OCI-LY1 (cell line): ENCODE results near the gene BMERB1.

Source experiments
- H2AFZ ChIP-seq: fragments of 200-600 bp; sonication (generic), shearing (Covaris generic); 2 replicates; pipeline ENCODE4 v1.6.0; 2014; ENCODE audit warnings: antibody characterized with exemption, mild to moderate bottlenecking, low read length
- H3F3A ChIP-seq: fragments of 200-600 bp; sonication (generic), shearing (Covaris generic); 2 replicates; pipeline ENCODE4 v1.6.0; 2014; ENCODE audit warnings: mild to moderate bottlenecking, antibody characterized with exemption, low read length, moderate library complexity; ENCODE audit not compliant: insufficient read depth
- H3K27ac ChIP-seq: fragments of 200-600 bp; sonication (generic); 2 replicates; pipeline ENCODE4 v1.5.1; 2014; ENCODE audit warnings: low read length, mixed run types, mild to moderate bottlenecking, low read depth; ENCODE audit not compliant: poor library complexity, severe bottlenecking
- H3K27me3 ChIP-seq: fragments of 200-600 bp; sonication (generic); 2 replicates; pipeline ENCODE4 v1.6.0; 2014; ENCODE audit warnings: antibody characterized with exemption, mild to moderate bottlenecking, low read length, moderate library complexity; ENCODE audit not compliant: insufficient read depth
- H3K36me3 ChIP-seq: fragments of 200-600 bp; sonication (generic); 2 replicates; pipeline ENCODE4 v1.6.1; 2014; ENCODE audit warnings: mild to moderate bottlenecking, antibody characterized with exemption, low read length, moderate library complexity, mixed read lengths; ENCODE audit not compliant: insufficient read depth
- H3K4me1 ChIP-seq: fragments of 200-600 bp; sonication (generic); 2 replicates; pipeline ENCODE4 v1.5.1; 2014; ENCODE audit warnings: mild to moderate bottlenecking, low read length, moderate library complexity; ENCODE audit not compliant: insufficient read depth, severe bottlenecking
- H3K4me2 ChIP-seq: fragments of 200-600 bp; sonication (generic), shearing (Covaris generic); 2 replicates; pipeline ENCODE4 v1.6.1; 2014; ENCODE audit warnings: low read length
- H3K4me3 ChIP-seq: fragments of 200-600 bp; sonication (generic); 2 replicates; pipeline ENCODE4 v1.5.1; 2014; ENCODE audit warnings: low read length, low read depth, mild to moderate bottlenecking, mixed read lengths; ENCODE audit not compliant: poor library complexity, severe bottlenecking
- H3K79me2 ChIP-seq: fragments of 200-600 bp; shearing (Covaris generic); 2 replicates; pipeline ENCODE4 v1.6.1; 2016; ENCODE audit warnings: mixed run types, low read length, mixed read lengths; ENCODE audit not compliant: insufficient read depth
- H3K9ac ChIP-seq: fragments of 200-600 bp; sonication (generic), shearing (Covaris generic); 2 replicates; pipeline ENCODE4 v1.6.1; 2014; ENCODE audit warnings: mild to moderate bottlenecking, low read length, mixed read lengths
- H3K9me2 ChIP-seq: fragments of 200-600 bp; sonication (generic), shearing (Covaris generic); 2 replicates; pipeline ENCODE4 v1.6.1; 2014; ENCODE audit warnings: low read depth, mild to moderate bottlenecking, low read length, mixed read lengths
- H3K9me3 ChIP-seq: fragments of 200-600 bp; shearing (Covaris generic); 2 replicates; pipeline ENCODE4 v1.6.1; 2014; ENCODE audit warnings: low read length, mixed read lengths
- H4K20me1 ChIP-seq: fragments of 200-600 bp; sonication (generic), shearing (Covaris generic); 2 replicates; pipeline ENCODE4 v1.6.0; 2016; ENCODE audit warnings: mild to moderate bottlenecking, low read length; ENCODE audit not compliant: insufficient read depth
- EZH2 ChIP-seq: fragments of 200-600 bp; sonication (generic), shearing (Covaris generic); IDR thresholded peaks from 2 replicates; pipeline ENCODE4 v1.8.0; 2017; ENCODE audit warnings: borderline replicate concordance, mixed run types, mild to moderate bottlenecking, antibody characterized with exemption, low read length, moderate library complexity, mixed read lengths
- TF ChIP-seq, protein P1 (sequence below): fragments of 200-600 bp; sonication (generic), shearing (Covaris generic); IDR thresholded peaks from 2 replicates; pipeline ENCODE4 v1.5.1; 2017; ENCODE audit warnings: mild to moderate bottlenecking, antibody characterized with exemption, low read length, moderate library complexity, mixed read lengths

The BMERB1 gene

DNA sequence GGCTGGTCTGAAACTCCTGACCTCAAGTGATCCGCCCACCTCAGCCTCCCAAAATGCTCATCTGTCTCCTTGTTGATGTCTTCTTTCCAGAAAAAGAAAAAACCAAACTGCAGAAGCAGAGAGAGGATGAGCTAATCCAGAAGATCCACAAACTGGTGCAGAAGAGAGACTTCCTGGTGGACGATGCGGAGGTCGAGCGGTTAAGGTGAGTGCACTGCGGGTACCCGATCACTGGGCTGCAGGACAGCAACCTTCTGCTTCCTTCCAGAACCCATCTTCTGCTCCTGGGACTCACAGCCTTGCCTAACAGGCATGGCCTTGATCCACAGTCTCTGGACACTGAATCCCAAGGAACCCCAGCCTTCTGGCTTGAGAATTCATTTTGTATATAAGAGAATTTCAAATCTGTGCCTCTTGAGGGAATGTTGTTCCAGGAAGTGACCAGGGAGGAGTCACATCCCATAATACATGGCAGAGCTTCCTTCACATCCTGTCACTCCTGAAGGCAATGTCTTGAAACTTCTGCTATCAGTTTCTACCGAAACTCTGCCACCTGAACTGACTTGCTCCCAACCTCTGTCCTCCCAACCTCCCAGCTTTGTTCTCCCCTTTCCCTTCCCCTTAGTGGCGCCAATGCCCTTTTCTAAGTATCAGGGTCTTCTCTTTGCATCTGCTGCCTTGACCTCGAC, 146.9 kb downstream of the BMERB1 start:
- Histone ChIP-seq H3K27me3 (no peaks in the 10 kb centered on the region; the same call in 1 of the 2 replicates), H3K79me2 (no peaks in the 10 kb centered on the region), H3F3A (no peaks in the 10 kb centered on the region), H3K4me3 (no peak overlapping the region), H3K9me3 (peaks cover 5% of the 10 kb centered on the region; the same call in 1 of the 2 replicates), H4K20me1 (no peaks in the 10 kb centered on the region), H3K27ac (no peak overlapping the region), H3K4me1 (no peaks in the 10 kb centered on the region), H3K36me3 (no peaks in the 10 kb centered on the region; the same call in 1 of the 2 replicates), H3K9me2 (no peaks in the 10 kb centered on the region), H3K9ac (no peak overlapping the region), H2AFZ (no peak overlapping the region), H3K4me2 (no peak overlapping the region)
- TF ChIP-seq, protein P1, sequence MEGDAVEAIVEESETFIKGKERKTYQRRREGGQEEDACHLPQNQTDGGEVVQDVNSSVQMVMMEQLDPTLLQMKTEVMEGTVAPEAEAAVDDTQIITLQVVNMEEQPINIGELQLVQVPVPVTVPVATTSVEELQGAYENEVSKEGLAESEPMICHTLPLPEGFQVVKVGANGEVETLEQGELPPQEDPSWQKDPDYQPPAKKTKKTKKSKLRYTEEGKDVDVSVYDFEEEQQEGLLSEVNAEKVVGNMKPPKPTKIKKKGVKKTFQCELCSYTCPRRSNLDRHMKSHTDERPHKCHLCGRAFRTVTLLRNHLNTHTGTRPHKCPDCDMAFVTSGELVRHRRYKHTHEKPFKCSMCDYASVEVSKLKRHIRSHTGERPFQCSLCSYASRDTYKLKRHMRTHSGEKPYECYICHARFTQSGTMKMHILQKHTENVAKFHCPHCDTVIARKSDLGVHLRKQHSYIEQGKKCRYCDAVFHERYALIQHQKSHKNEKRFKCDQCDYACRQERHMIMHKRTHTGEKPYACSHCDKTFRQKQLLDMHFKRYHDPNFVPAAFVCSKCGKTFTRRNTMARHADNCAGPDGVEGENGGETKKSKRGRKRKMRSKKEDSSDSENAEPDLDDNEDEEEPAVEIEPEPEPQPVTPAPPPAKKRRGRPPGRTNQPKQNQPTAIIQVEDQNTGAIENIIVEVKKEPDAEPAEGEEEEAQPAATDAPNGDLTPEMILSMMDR = no peak
- no peak for TF ChIP-seq EZH2

DNA sequence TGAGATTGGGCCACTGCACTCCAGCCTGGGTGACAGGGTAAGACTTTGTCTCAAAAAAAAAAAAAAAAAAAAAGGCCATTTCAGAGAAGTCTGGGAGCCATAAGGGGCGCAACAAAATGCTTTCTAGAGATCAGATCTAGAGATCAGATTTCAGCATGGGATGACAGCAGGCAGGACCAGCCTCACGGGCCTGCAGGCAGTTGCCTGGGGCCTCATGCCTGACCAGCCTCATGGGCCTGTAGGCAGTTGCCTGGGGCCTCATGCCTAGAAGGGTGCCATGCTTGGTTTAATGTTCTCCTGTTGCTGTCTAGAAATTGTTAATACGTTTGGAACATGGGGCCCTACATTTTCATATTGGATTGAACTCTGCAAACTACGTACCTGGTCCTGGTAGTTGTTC, 149.1 kb downstream of the BMERB1 start:
- Histone ChIP-seq H3K4me2 (no peak overlapping the region), H3K36me3 (peaks cover 13% of the 10 kb centered on the region; the same call in 1 of the 2 replicates), H3K27ac (no peak overlapping the region), H3K4me3 (no peak overlapping the region), H2AFZ (no peak overlapping the region), H3K9me2 (no peaks in the 10 kb centered on the region), H3K9ac (no peak overlapping the region), H3K27me3 (no peaks in the 10 kb centered on the region; the same call in 1 of the 2 replicates), H3K9me3 (peaks cover 12% of the 10 kb centered on the region), H4K20me1 (no peaks in the 10 kb centered on the region), H3K79me2 (no peaks in the 10 kb centered on the region), H3K4me1 (no peaks in the 10 kb centered on the region), H3F3A (no peaks in the 10 kb centered on the region)
- no peak for TF ChIP-seq EZH2
- TF ChIP-seq, protein P1 = no peak

DNA sequence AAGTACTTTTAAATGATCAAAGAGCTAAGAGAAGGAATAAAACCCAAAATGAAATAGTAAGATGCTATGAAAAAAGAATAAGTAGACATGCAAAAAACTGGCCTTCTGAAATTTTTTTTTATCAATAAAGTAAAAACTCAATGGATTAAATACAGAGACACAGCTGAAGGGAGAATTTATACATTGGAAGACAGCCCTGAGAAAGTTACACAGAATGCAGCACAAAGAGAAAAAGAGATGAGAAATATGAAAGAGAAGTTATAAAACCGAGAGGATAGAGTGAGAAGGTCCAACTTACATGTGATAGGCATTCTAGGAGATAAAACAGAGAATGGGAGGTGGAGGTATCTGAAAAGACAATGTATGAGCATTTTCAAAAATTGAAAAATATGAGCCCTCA, 151.6 kb downstream of the BMERB1 start:
- Histone ChIP-seq H3K4me1 (peaks cover 7% of the 10 kb centered on the region), H3K79me2 (no peaks in the 10 kb centered on the region), H3K4me2 (no peak overlapping the region), H3K27me3 (no peaks in the 10 kb centered on the region), H3K9ac (no peak overlapping the region), H3K9me2 (no peaks in the 10 kb centered on the region), H3K4me3 (no peak overlapping the region), H3K9me3 (peaks cover 12% of the 10 kb centered on the region), H3K27ac (no peak overlapping the region), H4K20me1 (no peaks in the 10 kb centered on the region), H3K36me3 (peaks cover 16% of the 10 kb centered on the region; the same call in 1 of the 2 replicates), H3F3A (no peaks in the 10 kb centered on the region), H2AFZ (no peak overlapping the region)
- TF ChIP-seq EZH2 = no peak
- TF ChIP-seq, protein P1 = no peak
